IPS-15b (cell line): ENCODE results near the gene CDC42BPA.

Experiments used
- H3K27me3 ChIP-seq: one replicate; pipeline ENCODE4 v1.6.1; 2013; ENCODE audit warnings: low read length; ENCODE audit not compliant: control insufficient read depth, insufficient read depth
- H3K36me3 ChIP-seq: one replicate; pipeline ENCODE4 v1.6.1; 2013; ENCODE audit warnings: low read length; ENCODE audit not compliant: control insufficient read depth, insufficient read depth
- H3K4me1 ChIP-seq: one replicate; pipeline ENCODE4 v1.6.1; 2013; ENCODE audit warnings: mild to moderate bottlenecking, low read length; ENCODE audit not compliant: control insufficient read depth, insufficient read depth
- H3K4me3 ChIP-seq: one replicate; pipeline ENCODE4 v1.5.1; 2013; ENCODE audit warnings: low read depth, low read length
- H3K9ac ChIP-seq: one replicate; pipeline ENCODE4 v1.6.1; 2013; ENCODE audit warnings: low read depth, mild to moderate bottlenecking, low read length
- H3K9me3 ChIP-seq: one replicate; pipeline ENCODE4 v1.6.1; 2013; ENCODE audit warnings: mild to moderate bottlenecking, low read length; ENCODE audit not compliant: control insufficient read depth, insufficient read depth

CDC42BPA gene

DNA sequence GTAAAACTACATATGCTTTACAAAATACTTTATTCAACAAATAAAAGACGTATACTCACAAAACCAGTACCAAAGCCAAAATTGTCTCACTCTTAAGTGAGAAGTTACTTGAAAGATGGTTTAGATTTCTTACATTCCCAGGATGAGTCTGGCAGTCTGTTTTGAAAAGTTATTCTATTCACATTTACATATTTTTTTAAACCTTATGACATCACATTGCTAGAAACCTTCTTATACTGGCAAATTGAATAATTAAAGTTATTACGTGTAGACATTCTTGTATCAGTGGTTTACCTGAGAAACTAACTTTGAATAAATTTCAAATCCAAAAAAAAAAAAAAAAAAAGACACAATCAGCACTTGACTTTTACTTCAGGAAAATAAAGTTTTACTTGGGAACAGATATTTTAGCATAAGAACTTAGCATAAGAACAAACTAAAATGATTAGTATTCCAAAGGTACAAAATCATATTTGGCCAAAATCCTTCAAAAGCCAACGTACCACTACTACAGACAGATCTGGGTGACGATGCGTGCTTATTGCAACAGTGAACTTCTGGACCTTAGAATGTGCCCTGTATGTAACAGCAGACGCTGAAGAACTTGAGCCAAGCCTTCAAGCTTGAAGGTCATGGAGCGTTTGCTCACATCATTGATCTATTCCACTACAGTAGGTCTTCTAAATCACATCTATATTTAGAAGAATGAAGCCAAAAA lies 2.5 kb downstream of the CDC42BPA start:
- Histone ChIP-seq H3K36me3 (no peaks in the 10 kb centered on the region), H3K9ac (no peak overlapping the region), H3K9me3 (no peaks in the 10 kb centered on the region), H3K4me3 (peak overlapping the region; percentile 70), H3K4me1 (peaks cover 4% of the 10 kb centered on the region), H3K27me3 (no peaks in the 10 kb centered on the region)

GRCh38 chr1:227314014-227314848 lies 4.1 kb downstream of the CDC42BPA start:
- Histone ChIP-seq H3K4me1 (no peaks in the 10 kb centered on the region), H3K9ac (no peak overlapping the region), H3K36me3 (no peaks in the 10 kb centered on the region), H3K27me3 (no peaks in the 10 kb centered on the region), H3K9me3 (no peaks in the 10 kb centered on the region), H3K4me3 (no peak overlapping the region)

GRCh38 chr1:227312361-227313025 lies 5.8 kb downstream of the CDC42BPA start:
- Histone ChIP-seq H3K4me3 (no peak overlapping the region), H3K9me3 (no peaks in the 10 kb centered on the region), H3K27me3 (no peaks in the 10 kb centered on the region), H3K36me3 (no peaks in the 10 kb centered on the region), H3K4me1 (no peaks in the 10 kb centered on the region), H3K9ac (no peak overlapping the region)

DNA sequence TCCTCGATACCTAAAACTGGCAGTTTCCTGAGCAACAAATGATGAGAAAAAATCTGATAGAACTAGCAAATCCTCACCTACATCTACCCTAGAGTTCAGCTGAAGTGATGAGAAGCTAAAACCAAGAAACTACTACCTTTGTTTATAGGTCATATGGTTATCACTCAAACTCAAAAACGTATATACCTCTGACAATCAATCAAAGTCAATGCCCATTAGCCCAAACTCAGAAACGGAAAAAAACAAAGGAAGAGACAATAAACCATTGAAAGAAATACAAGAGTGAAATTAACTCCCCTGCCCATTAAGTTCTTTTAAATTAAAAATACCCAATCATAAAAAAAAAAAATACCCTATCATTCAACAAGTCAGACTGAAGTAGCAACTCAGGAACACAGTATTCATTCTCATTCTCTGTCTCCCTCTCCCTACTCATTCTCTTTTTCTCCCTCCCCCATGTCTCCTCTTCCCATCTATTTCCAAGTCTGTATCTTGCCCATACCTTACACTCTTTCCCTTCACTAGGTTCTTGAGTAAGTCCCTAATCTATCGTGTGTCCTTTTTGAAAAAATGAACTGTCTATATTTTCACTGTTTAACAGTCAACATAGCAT lies 6.8 kb downstream of the CDC42BPA start:
- Histone ChIP-seq H3K27me3 (no peaks in the 10 kb centered on the region), H3K4me3 (no peak overlapping the region), H3K4me1 (no peaks in the 10 kb centered on the region), H3K9ac (no peak overlapping the region), H3K36me3 (no peaks in the 10 kb centered on the region), H3K9me3 (no peaks in the 10 kb centered on the region)

GRCh38 chr1:227308367-227309336 lies 9.6 kb downstream of the CDC42BPA start:
- Histone ChIP-seq H3K4me1 (no peaks in the 10 kb centered on the region), H3K9me3 (no peaks in the 10 kb centered on the region), H3K9ac (no peak overlapping the region), H3K4me3 (no peak overlapping the region), H3K36me3 (no peaks in the 10 kb centered on the region), H3K27me3 (no peaks in the 10 kb centered on the region)

DNA sequence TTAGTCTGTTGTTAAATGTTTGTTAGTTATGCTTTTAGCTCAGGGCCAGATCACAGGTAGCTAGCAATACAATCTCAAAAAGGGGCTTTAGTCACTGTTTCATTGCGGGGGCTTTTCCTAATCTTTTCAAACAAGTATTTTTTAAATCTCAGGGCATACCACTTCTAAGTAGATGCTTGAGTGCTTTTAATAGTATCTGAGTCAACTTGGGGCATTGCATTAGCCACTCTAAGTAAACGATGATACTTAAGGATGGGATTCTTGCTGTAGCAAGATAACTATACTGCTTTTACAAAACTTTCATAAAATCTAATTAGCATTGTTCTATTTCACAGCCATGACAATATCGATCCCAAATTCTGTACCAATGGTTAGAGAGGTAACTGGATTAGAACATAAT lies 11.6 kb downstream of the CDC42BPA start:
- Histone ChIP-seq H3K4me1 (no peaks in the 10 kb centered on the region), H3K9me3 (no peaks in the 10 kb centered on the region), H3K27me3 (no peaks in the 10 kb centered on the region), H3K36me3 (no peaks in the 10 kb centered on the region), H3K4me3 (no peak overlapping the region), H3K9ac (no peak overlapping the region)

GRCh38 chr1:227305894-227306626 lies 12.2 kb downstream of the CDC42BPA start:
- H3K4me1 ChIP-seq, result no peaks in the 10 kb centered on the region
- H3K4me3 ChIP-seq, result no peak overlapping the region
- H3K9me3 ChIP-seq, result no peaks in the 10 kb centered on the region

DNA sequence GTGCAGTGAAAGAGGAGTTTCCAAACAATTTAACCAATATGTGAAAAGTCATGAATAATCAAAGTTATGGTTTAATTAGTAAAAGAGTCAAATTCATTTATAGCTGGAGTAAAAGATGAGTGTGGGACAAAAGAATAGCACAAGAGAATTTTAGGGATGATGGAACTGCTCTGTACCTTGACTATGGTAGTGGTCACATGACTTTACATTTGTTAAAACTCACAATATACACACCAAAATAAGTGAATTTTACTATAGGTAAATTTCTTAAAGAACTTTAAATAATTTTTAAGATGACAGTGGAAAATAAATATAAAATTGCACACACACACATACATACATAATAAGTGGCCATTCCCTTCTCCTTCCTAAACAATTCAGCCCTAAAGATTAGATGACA lies 13.6 kb downstream of the CDC42BPA start:
- Histone ChIP-seq H3K4me3 (no peak overlapping the region), H3K4me1 (no peaks in the 10 kb centered on the region), H3K27me3 (no peaks in the 10 kb centered on the region), H3K36me3 (no peaks in the 10 kb centered on the region), H3K9ac (no peak overlapping the region), H3K9me3 (no peaks in the 10 kb centered on the region)

More at GRCh38 chr1:227305894-227306626, 12.2 kb downstream of the CDC42BPA start:
- Histone ChIP-seq H3K27me3 (no peaks in the 10 kb centered on the region), H3K9ac (no peak overlapping the region), H3K36me3 (no peaks in the 10 kb centered on the region)

DNA sequence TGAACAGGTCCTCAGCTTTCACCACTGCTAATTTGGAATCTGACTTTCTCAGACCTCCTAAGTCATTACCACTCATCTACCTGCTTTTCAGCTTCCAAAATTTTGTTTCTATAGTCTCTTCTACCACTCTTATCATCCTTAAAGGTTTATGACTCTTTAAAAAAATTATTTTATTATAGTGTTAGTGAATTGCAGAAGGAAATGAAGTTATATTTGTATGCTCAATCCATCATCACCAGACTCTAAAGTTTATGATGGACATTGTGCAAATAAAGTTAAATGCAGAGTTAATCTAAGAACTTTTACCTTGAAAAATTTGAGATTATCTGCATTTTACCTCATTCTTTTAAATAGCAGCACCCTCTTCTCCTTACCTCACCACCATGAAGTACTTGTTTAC lies 14.6 kb downstream of the CDC42BPA start:
- H3K4me1 ChIP-seq, result no peaks in the 10 kb centered on the region
- no peak overlapping the region for H3K9ac ChIP-seq
- H3K9me3 ChIP-seq, result no peaks in the 10 kb centered on the region
- no peaks in the 10 kb centered on the region for H3K27me3 ChIP-seq
- H3K36me3 ChIP-seq, result no peaks in the 10 kb centered on the region
- no peak overlapping the region for H3K4me3 ChIP-seq

- no peaks in the 10 kb centered on the region for H3K4me1 ChIP-seq
- no peaks in the 10 kb centered on the region for H3K36me3 ChIP-seq
- no peaks in the 10 kb centered on the region for H3K27me3 ChIP-seq
- no peak overlapping the region for H3K9ac ChIP-seq
- no peak overlapping the region for H3K4me3 ChIP-seq
- no peaks in the 10 kb centered on the region for H3K9me3 ChIP-seq
Observed at GRCh38 chr1:227300682-227301081, 17.6 kb downstream of the CDC42BPA start.
